ENCODE data around the gene TMEM248.

- TF ChIP-seq, protein P1, sequence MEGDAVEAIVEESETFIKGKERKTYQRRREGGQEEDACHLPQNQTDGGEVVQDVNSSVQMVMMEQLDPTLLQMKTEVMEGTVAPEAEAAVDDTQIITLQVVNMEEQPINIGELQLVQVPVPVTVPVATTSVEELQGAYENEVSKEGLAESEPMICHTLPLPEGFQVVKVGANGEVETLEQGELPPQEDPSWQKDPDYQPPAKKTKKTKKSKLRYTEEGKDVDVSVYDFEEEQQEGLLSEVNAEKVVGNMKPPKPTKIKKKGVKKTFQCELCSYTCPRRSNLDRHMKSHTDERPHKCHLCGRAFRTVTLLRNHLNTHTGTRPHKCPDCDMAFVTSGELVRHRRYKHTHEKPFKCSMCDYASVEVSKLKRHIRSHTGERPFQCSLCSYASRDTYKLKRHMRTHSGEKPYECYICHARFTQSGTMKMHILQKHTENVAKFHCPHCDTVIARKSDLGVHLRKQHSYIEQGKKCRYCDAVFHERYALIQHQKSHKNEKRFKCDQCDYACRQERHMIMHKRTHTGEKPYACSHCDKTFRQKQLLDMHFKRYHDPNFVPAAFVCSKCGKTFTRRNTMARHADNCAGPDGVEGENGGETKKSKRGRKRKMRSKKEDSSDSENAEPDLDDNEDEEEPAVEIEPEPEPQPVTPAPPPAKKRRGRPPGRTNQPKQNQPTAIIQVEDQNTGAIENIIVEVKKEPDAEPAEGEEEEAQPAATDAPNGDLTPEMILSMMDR (tag by site-specific recombination; IDR thresholded peaks at IDR 0.05) = no peak
- TF ChIP-seq ZNF791 (tag by site-specific recombination; IDR thresholded peaks at IDR 0.05) = no peak
- no peak for TF ChIP-seq PRDM1 (tag by site-specific recombination; IDR thresholded peaks at IDR 0.05)
Measured at GRCh38 chr7:66925255-66925654, 4.2 kb downstream of the TMEM248 start.
